GM23338 (cell line): ENCODE results near the gene THTPA. TPM values are rescaled to one million over a fixed set of nuclear protein-coding genes. Genes with fewer than 3 reads are reported as not detected.

Experiments
- ATAC-seq: fragments of 200-7000 bp; cut with Tn5 transposase; 3 replicates; pipeline ENCODE4 v1.9.1; 2020
- DNase-seq: peaks from one replicate; pipeline ENCODE4 v3.0.0-alpha.2; 2015; ENCODE audit warnings: low spot score
- H2AFZ ChIP-seq: fragments of 200-600 bp; sonication (generic); 2 replicates; pipeline ENCODE4 v1.8.0; 2016; ENCODE audit warnings: antibody characterized with exemption, mild to moderate bottlenecking, moderate library complexity
- H3F3A ChIP-seq: fragments of 200-600 bp; sonication (generic); replicated peaks from 2 replicates; pipeline ENCODE4 v1.8.0; 2017; ENCODE audit warnings: antibody characterized with exemption, mixed run types, low read depth
- H3K27ac ChIP-seq: fragments of 200-600 bp; sonication (generic); 2 replicates; pipeline ENCODE4 v1.6.1; 2016; ENCODE audit warnings: low read depth
- H3K27me3 ChIP-seq: fragments of 200-600 bp; sonication (generic); 2 replicates; pipeline ENCODE4 v1.8.0; 2016; ENCODE audit warnings: mild to moderate bottlenecking, mixed run types, moderate library complexity; ENCODE audit not compliant: insufficient read depth
- H3K36me3 ChIP-seq: fragments of 200-600 bp; sonication (generic); 2 replicates; pipeline ENCODE4 v1.8.0; 2016; ENCODE audit warnings: mild to moderate bottlenecking; ENCODE audit not compliant: insufficient read depth
- H3K4me1 ChIP-seq: fragments of 200-600 bp; sonication (generic); 2 replicates; pipeline ENCODE4 v1.8.0; 2016; ENCODE audit warnings: mild to moderate bottlenecking, moderate library complexity; ENCODE audit not compliant: insufficient read depth
- H3K4me2 ChIP-seq: fragments of 200-600 bp; sonication (generic); 2 replicates; pipeline ENCODE4 v1.7.1; 2017; ENCODE audit warnings: mixed run types
- H3K4me3 ChIP-seq: fragments of 200-600 bp; sonication (generic); 2 replicates; pipeline ENCODE4 v1.6.1; 2016; ENCODE audit warnings: mixed run types
- H3K79me2 ChIP-seq: fragments of 200-600 bp; sonication (generic); replicated peaks from 2 replicates; pipeline ENCODE4 v1.8.0; 2017; ENCODE audit warnings: mild to moderate bottlenecking; ENCODE audit not compliant: insufficient read depth
- H3K9me2 ChIP-seq: fragments of 200-600 bp; sonication (generic); 2 replicates; pipeline ENCODE4 v1.8.0; 2017; ENCODE audit not compliant: insufficient read depth
- H4K20me1 ChIP-seq: fragments of 200-600 bp; sonication (generic); replicated peaks from 2 replicates; pipeline ENCODE4 v1.8.0; 2017; ENCODE audit warnings: mild to moderate bottlenecking; ENCODE audit not compliant: insufficient read depth
- H3K27ac Mint-ChIP-seq: 2 replicates; pipeline ENCODE4 v1.8.0; 2020; ENCODE audit warnings: inconsistent platforms, mild to moderate bottlenecking, moderate library complexity, mixed read lengths
- H3K27me3 Mint-ChIP-seq: 3 replicates; pipeline ENCODE4 v1.8.0; 2022; ENCODE audit warnings: low read depth, mild to moderate bottlenecking, moderate library complexity, mixed read lengths, inconsistent platforms; ENCODE audit not compliant: insufficient read depth, poor library complexity
- H3K36me3 Mint-ChIP-seq: 3 replicates; pipeline ENCODE4 v1.8.0; 2021; ENCODE audit warnings: low read depth, mild to moderate bottlenecking, inconsistent platforms, moderate library complexity, mixed read lengths
- H3K4me1 Mint-ChIP-seq: 3 replicates; pipeline ENCODE4 v1.8.0; 2020; ENCODE audit warnings: mild to moderate bottlenecking, inconsistent platforms, mixed read lengths
- H3K4me3 Mint-ChIP-seq: 3 replicates; pipeline ENCODE4 v1.8.0; 2021; ENCODE audit warnings: moderate library complexity, mild to moderate bottlenecking, inconsistent platforms, mixed read lengths
- H3K9me3 Mint-ChIP-seq: 3 replicates; pipeline ENCODE4 v1.8.0; 2020; ENCODE audit warnings: moderate library complexity, mild to moderate bottlenecking, inconsistent platforms, mixed read lengths
- CREB1 ChIP-seq: fragments of 250-450 bp; sonication (Bioruptor Pico); IDR thresholded peaks from 2 replicates; pipeline ENCODE4 v1.5.0; 2020; ENCODE audit warnings: low read depth, mild to moderate bottlenecking, moderate library complexity
- EZH2 ChIP-seq: fragments of 200-600 bp; sonication (generic); IDR thresholded peaks from one replicate; pipeline ENCODE4 v1.8.0; 2017; ENCODE audit warnings: antibody characterized with exemption, mild to moderate bottlenecking, low read depth; ENCODE audit not compliant: unreplicated experiment
- EZH2phosphoT487 ChIP-seq: fragments of 200-600 bp; sonication (generic); IDR thresholded peaks from one replicate; pipeline ENCODE4 v1.8.1; 2018; ENCODE audit warnings: antibody characterized with exemption; ENCODE audit not compliant: unreplicated experiment
- JUNB ChIP-seq: IDR thresholded peaks from one replicate; pipeline ENCODE4 v1.6.1; 2016; ENCODE audit warnings: antibody characterized with exemption; ENCODE audit not compliant: unreplicated experiment
- NANOG ChIP-seq: IDR thresholded peaks from 2 replicates; pipeline ENCODE4 v1.6.1; 2016; ENCODE audit warnings: antibody characterized with exemption, borderline replicate concordance
- POLR2AphosphoS5 ChIP-seq: IDR thresholded peaks from 2 replicates; pipeline ENCODE4 v1.6.1; 2016; ENCODE audit warnings: antibody characterized with exemption, low read depth
- STAT1 ChIP-seq: IDR thresholded peaks from one replicate; pipeline ENCODE4 v1.6.1; 2016; ENCODE audit warnings: antibody characterized with exemption; ENCODE audit not compliant: unreplicated experiment
- ZNF114 ChIP-seq: fragments of 250-450 bp; sonication (Bioruptor Pico); IDR thresholded peaks from 2 replicates; pipeline ENCODE4 v1.5.0; 2020; ENCODE audit warnings: mild to moderate bottlenecking, moderate library complexity
- ZNF331 ChIP-seq: fragments of 250-450 bp; sonication (Bioruptor Pico); IDR thresholded peaks from 2 replicates; pipeline ENCODE4 v1.5.0; 2020; ENCODE audit warnings: low read depth, mild to moderate bottlenecking, moderate library complexity
- polyA plus RNA-seq: library from polyadenylated mRNA; unstranded; fragments of >200 nt; fragmentation: Nextera tagmentation; extraction: Ambion mirVana; gene quantifications from 2 replicates; pipeline ENCODE4 v1.2.1, GENCODE V29; 2016
- total RNA-seq: library from RNA; depleted of rRNA; stranded (reverse); fragments of >200 nt; shearing (Covaris generic); gene quantifications from 2 replicates; pipeline ENCODE4 v1.2.3, GENCODE V29; 2014
- TF ChIP-seq, protein P1 (sequence below): IDR thresholded peaks from one replicate; pipeline ENCODE4 v1.6.1; 2018; ENCODE audit warnings: antibody characterized with exemption; ENCODE audit not compliant: unreplicated experiment
- TF ChIP-seq, protein P2 (sequence below): fragments of 250-450 bp; sonication (Bioruptor Pico); IDR thresholded peaks from 2 replicates; pipeline ENCODE4 v1.5.0; 2020; ENCODE audit warnings: mild to moderate bottlenecking, moderate library complexity
- TF ChIP-seq, protein P3 (sequence below): IDR thresholded peaks from 2 replicates; pipeline ENCODE4 v1.6.1; 2016; ENCODE audit warnings: antibody characterized with exemption
- TF ChIP-seq, protein P4 (sequence below), 2 experiments: fragments of 200-600 bp in 1 of 2; sonication (generic) in 1 of 2; conservative IDR thresholded peaks; 2 replicates each; pipeline versions ENCODE4 v1.5.1 to v1.6.1; 2016 to 2017; ENCODE audit warnings: antibody characterized with exemption in 2 of 2, low read depth in 2 of 2, mild to moderate bottlenecking in 2 of 2, moderate library complexity in 1 of 2

THTPA gene
- total and polyA plus RNA-seq, 2 experiments from 2014 or later: 8.6 to 21.3 TPM

DNA sequence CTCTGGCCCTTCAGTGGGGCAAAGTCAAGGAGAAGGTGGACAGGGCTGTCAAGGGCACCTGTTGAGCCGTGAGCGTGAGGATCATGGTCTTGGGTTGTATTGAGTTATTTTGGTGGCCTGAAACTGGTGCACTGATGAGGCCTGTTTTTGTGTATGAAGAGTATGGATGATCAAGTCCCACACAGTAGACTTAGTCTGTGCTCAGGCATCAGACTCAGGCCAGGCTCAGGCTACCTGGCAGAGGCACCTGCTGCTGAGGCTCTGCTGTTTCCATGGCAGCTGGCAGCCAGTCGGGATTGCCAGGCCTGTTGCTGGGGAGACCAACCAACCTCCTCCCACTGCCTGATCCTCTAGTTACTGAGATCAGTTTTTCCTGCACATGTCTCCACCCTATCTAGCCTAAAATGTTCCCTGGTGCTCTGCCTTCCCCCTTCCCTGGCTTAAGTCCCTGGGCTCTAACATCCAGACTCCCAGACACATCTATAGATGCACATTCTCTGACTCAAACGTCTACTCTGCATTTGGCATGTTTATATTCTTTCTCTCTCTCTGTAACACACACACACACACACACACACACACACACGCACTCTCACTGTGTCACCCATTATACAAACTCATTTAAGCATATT is 17.4 kb downstream of the THTPA start:
- Histone ChIP-seq H3K4me1 (peaks cover 13% of the 10 kb centered on the region), H3K4me3 (no peak overlapping the region), H3F3A (peaks cover 14% of the 10 kb centered on the region), H3K79me2 (peaks cover 10% of the 10 kb centered on the region), H3K27ac (no peak overlapping the region), H4K20me1 (peaks cover 18% of the 10 kb centered on the region), H3K27me3 (peaks cover 32% of the 10 kb centered on the region), H3K4me2 (no peak overlapping the region), H3K9me2 (no peaks in the 10 kb centered on the region), H3K36me3 (no peaks in the 10 kb centered on the region), H2AFZ (no peak overlapping the region)
- H3K27me3 Mint-ChIP-seq: peaks cover 38% of the 10 kb centered on the region
- peaks cover 48% of the 10 kb centered on the region for H3K4me1 Mint-ChIP-seq
- DNase-seq (no peak), ATAC-seq (no peak)
- peaks cover 29% of the 10 kb centered on the region for H3K36me3 Mint-ChIP-seq
- TF ChIP-seq EZH2phosphoT487 (no peak), ZNF114 (no peak), EZH2 (no peak), NANOG (no peak), ZNF331 (no peak), STAT1 (no peak), POLR2AphosphoS5 (no peak), JUNB (no peak), CREB1 (no peak)
- TF ChIP-seq, protein P1, sequence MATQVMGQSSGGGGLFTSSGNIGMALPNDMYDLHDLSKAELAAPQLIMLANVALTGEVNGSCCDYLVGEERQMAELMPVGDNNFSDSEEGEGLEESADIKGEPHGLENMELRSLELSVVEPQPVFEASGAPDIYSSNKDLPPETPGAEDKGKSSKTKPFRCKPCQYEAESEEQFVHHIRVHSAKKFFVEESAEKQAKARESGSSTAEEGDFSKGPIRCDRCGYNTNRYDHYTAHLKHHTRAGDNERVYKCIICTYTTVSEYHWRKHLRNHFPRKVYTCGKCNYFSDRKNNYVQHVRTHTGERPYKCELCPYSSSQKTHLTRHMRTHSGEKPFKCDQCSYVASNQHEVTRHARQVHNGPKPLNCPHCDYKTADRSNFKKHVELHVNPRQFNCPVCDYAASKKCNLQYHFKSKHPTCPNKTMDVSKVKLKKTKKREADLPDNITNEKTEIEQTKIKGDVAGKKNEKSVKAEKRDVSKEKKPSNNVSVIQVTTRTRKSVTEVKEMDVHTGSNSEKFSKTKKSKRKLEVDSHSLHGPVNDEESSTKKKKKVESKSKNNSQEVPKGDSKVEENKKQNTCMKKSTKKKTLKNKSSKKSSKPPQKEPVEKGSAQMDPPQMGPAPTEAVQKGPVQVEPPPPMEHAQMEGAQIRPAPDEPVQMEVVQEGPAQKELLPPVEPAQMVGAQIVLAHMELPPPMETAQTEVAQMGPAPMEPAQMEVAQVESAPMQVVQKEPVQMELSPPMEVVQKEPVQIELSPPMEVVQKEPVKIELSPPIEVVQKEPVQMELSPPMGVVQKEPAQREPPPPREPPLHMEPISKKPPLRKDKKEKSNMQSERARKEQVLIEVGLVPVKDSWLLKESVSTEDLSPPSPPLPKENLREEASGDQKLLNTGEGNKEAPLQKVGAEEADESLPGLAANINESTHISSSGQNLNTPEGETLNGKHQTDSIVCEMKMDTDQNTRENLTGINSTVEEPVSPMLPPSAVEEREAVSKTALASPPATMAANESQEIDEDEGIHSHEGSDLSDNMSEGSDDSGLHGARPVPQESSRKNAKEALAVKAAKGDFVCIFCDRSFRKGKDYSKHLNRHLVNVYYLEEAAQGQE: no peak
- TF ChIP-seq, protein P2, sequence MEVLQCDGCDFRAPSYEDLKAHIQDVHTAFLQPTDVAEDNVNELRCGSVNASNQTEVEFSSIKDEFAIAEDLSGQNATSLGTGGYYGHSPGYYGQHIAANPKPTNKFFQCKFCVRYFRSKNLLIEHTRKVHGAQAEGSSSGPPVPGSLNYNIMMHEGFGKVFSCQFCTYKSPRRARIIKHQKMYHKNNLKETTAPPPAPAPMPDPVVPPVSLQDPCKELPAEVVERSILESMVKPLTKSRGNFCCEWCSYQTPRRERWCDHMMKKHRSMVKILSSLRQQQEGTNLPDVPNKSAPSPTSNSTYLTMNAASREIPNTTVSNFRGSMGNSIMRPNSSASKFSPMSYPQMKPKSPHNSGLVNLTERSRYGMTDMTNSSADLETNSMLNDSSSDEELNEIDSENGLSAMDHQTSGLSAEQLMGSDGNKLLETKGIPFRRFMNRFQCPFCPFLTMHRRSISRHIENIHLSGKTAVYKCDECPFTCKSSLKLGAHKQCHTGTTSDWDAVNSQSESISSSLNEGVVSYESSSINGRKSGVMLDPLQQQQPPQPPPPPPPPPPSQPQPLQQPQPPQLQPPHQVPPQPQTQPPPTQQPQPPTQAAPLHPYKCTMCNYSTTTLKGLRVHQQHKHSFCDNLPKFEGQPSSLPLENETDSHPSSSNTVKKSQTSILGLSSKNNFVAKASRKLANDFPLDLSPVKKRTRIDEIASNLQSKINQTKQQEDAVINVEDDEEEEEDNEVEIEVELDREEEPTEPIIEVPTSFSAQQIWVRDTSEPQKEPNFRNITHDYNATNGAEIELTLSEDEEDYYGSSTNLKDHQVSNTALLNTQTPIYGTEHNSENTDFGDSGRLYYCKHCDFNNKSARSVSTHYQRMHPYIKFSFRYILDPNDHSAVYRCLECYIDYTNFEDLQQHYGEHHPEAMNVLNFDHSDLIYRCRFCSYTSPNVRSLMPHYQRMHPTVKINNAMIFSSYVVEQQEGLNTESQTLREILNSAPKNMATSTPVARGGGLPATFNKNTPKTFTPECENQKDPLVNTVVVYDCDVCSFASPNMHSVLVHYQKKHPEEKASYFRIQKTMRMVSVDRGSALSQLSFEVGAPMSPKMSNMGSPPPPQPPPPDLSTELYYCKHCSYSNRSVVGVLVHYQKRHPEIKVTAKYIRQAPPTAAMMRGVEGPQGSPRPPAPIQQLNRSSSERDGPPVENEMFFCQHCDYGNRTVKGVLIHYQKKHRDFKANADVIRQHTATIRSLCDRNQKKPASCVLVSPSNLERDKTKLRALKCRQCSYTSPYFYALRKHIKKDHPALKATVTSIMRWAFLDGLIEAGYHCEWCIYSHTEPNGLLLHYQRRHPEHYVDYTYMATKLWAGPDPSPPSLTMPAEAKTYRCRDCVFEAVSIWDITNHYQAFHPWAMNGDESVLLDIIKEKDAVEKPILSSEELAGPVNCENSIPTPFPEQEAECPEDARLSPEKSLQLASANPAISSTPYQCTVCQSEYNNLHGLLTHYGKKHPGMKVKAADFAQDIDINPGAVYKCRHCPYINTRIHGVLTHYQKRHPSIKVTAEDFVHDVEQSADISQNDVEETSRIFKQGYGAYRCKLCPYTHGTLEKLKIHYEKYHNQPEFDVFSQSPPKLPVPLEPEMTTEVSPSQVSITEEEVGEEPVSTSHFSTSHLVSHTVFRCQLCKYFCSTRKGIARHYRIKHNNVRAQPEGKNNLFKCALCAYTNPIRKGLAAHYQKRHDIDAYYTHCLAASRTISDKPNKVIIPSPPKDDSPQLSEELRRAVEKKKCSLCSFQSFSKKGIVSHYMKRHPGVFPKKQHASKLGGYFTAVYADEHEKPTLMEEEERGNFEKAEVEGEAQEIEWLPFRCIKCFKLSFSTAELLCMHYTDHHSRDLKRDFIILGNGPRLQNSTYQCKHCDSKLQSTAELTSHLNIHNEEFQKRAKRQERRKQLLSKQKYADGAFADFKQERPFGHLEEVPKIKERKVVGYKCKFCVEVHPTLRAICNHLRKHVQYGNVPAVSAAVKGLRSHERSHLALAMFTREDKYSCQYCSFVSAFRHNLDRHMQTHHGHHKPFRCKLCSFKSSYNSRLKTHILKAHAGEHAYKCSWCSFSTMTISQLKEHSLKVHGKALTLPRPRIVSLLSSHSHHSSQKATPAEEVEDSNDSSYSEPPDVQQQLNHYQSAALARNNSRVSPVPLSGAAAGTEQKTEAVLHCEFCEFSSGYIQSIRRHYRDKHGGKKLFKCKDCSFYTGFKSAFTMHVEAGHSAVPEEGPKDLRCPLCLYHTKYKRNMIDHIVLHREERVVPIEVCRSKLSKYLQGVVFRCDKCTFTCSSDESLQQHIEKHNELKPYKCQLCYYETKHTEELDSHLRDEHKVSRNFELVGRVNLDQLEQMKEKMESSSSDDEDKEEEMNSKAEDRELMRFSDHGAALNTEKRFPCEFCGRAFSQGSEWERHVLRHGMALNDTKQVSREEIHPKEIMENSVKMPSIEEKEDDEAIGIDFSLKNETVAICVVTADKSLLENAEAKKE (CRISPR knock-in tag): no peak
- TF ChIP-seq, protein P3, sequence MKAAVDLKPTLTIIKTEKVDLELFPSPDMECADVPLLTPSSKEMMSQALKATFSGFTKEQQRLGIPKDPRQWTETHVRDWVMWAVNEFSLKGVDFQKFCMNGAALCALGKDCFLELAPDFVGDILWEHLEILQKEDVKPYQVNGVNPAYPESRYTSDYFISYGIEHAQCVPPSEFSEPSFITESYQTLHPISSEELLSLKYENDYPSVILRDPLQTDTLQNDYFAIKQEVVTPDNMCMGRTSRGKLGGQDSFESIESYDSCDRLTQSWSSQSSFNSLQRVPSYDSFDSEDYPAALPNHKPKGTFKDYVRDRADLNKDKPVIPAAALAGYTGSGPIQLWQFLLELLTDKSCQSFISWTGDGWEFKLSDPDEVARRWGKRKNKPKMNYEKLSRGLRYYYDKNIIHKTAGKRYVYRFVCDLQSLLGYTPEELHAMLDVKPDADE: no peak
- TF ChIP-seq, protein P4, sequence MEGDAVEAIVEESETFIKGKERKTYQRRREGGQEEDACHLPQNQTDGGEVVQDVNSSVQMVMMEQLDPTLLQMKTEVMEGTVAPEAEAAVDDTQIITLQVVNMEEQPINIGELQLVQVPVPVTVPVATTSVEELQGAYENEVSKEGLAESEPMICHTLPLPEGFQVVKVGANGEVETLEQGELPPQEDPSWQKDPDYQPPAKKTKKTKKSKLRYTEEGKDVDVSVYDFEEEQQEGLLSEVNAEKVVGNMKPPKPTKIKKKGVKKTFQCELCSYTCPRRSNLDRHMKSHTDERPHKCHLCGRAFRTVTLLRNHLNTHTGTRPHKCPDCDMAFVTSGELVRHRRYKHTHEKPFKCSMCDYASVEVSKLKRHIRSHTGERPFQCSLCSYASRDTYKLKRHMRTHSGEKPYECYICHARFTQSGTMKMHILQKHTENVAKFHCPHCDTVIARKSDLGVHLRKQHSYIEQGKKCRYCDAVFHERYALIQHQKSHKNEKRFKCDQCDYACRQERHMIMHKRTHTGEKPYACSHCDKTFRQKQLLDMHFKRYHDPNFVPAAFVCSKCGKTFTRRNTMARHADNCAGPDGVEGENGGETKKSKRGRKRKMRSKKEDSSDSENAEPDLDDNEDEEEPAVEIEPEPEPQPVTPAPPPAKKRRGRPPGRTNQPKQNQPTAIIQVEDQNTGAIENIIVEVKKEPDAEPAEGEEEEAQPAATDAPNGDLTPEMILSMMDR (conservative IDR thresholded peaks at IDR 0.05; ENCODE audit: low read depth in 2 of 2): no peak
- H3K27ac Mint-ChIP-seq: no peak overlapping the region
- peaks cover 4% of the 10 kb centered on the region; the same call in 2 of the 3 replicates for H3K9me3 Mint-ChIP-seq
- H3K4me3 Mint-ChIP-seq: no peak overlapping the region; the same call in 2 of the 3 replicates
